HepG2 (cell line): ENCODE data around the gene SAA4. TPM values are rescaled to one million over a fixed set of nuclear protein-coding genes. Genes with fewer than 3 reads are reported as not detected.

Experiments used
- ATAC-seq: fragments of 200-7000 bp; cut with Tn5 transposase; 3 replicates; pipeline ENCODE4 v1.9.1; 2020; ENCODE audit warnings: mild to moderate bottlenecking, moderate library complexity
- BruUV-seq: library from RNA; stranded (reverse); fragments of 400-500 nt; replicated peaks from 2 replicates; lab custom pipeline; 2021; lab: Mats Ljungman, UMichigan
- CTCF ChIA-PET: fragments of 300-600 bp; formaldehyde crosslinking; extraction: SDS; loops from one replicate; lab custom pipeline; 2021; ENCODE audit warnings: low total read pairs, inconsistent platforms, low intra/inter-chr PET ratio; lab: Yijun Ruan, JAX
- POLR2A ChIA-PET: fragments of 350-600 bp; sonication (Branson Sonifier 250); formaldehyde crosslinking; loops from one replicate; lab custom pipeline; 2020; ENCODE audit warnings: antibody characterized with exemption, inconsistent platforms; lab: Yijun Ruan, JAX
- DNase-seq: peaks from one replicate; pipeline ENCODE4 v3.0.0-alpha.2; 2015; ENCODE audit warnings: low spot score
- FAIRE-seq: peaks from 3 replicates; lab custom pipeline; 2011; peaks lifted over from hg19 to GRCh38; lab: Jason Lieb, UNC
- H2AFZ ChIP-seq: one replicate; pipeline ENCODE4 v1.6.1; 2011; ENCODE audit warnings: low read length, inconsistent platforms
- H3K27ac ChIP-seq: fragments of 300-600 bp; 3 replicates; pipeline ENCODE4 v1.8.0; 2011; ENCODE audit warnings: mixed run types, mild to moderate bottlenecking, mixed read lengths, low read length, inconsistent platforms; ENCODE audit not compliant: insufficient read depth; ENCODE audit errors: extremely low read length
- H3K27me3 ChIP-seq, 2 experiments: fragments of 200-600 bp in 1 of 2; 2 replicates in 1 of 2; 3 replicates in 1 of 2; pipeline versions ENCODE4 v1.6.0 to v1.8.0; 2011; ENCODE audit warnings: low read length in 2 of 2, mild to moderate bottlenecking in 2 of 2, moderate library complexity in 2 of 2, inconsistent platforms in 1 of 2; ENCODE audit not compliant: insufficient read depth in 2 of 2, control insufficient read depth in 1 of 2
- H3K36me3 ChIP-seq, 2 experiments: fragments of 200-600 bp in 1 of 2; replicated peaks in 1 of 2; 2 replicates in 1 of 2; 3 replicates in 1 of 2; pipeline versions ENCODE4 v1.5.1 to v1.8.0; 2011; ENCODE audit warnings: low read length in 2 of 2, inconsistent platforms in 1 of 2; ENCODE audit not compliant: insufficient read depth in 2 of 2, control insufficient read depth in 1 of 2
- H3K4me1 ChIP-seq: 2 replicates; pipeline ENCODE4 v1.5.1; 2012; ENCODE audit warnings: low read length, inconsistent platforms; ENCODE audit not compliant: insufficient read depth
- H3K4me2 ChIP-seq: 2 replicates; pipeline ENCODE4 v1.6.0; 2011; ENCODE audit warnings: low read depth, low read length, inconsistent platforms
- H3K4me3 ChIP-seq, 3 experiments: fragments of 200-600 bp in 1 of 3; sonication (generic), shearing (Covaris generic) in 1 of 3; replicated peaks in 1 of 3; 2 replicates each; pipeline ENCODE4 v1.5.1; 2011 to 2016; ENCODE audit warnings: low read length in 3 of 3, inconsistent platforms in 2 of 3, low read depth in 2 of 3, mild to moderate bottlenecking in 2 of 3, control low read depth in 1 of 3, mixed read lengths in 1 of 3; ENCODE audit not compliant: insufficient read depth in 1 of 3
- H3K79me2 ChIP-seq: one replicate; pipeline ENCODE4 v1.6.1; 2011; ENCODE audit warnings: low read length, inconsistent platforms; ENCODE audit not compliant: insufficient read depth
- H3K9ac ChIP-seq: 2 replicates; pipeline ENCODE4 v1.6.0; 2011; ENCODE audit warnings: mild to moderate bottlenecking, low read depth, low read length, inconsistent platforms; ENCODE audit not compliant: insufficient read depth
- H3K9me3 ChIP-seq: 2 replicates; pipeline ENCODE4 v1.5.1; 2012; ENCODE audit warnings: mild to moderate bottlenecking, low read length
- H4K20me1 ChIP-seq: 2 replicates; pipeline ENCODE4 v1.6.0; 2011; ENCODE audit warnings: inconsistent platforms, mild to moderate bottlenecking, low read length, moderate library complexity; ENCODE audit not compliant: insufficient read depth
- ATF2 ChIP-seq: sonication (generic); formaldehyde crosslinking; IDR thresholded peaks from 2 replicates; pipeline ENCODE4 v1.4.0; 2020; ENCODE audit warnings: missing genetic modification reagents
- DZIP1 ChIP-seq: sonication (generic); formaldehyde crosslinking; IDR thresholded peaks from 2 replicates; pipeline ENCODE4 v1.5.0; 2020; ENCODE audit warnings: mild to moderate bottlenecking, missing genetic modification reagents
- HOXA5 ChIP-seq: sonication (generic); formaldehyde crosslinking; IDR thresholded peaks from 2 replicates; pipeline ENCODE4 v1.4.0; 2020; ENCODE audit warnings: missing genetic modification reagents
- KDM3A ChIP-seq: IDR thresholded peaks from 2 replicates; pipeline ENCODE4 v1.6.1; 2018; ENCODE audit warnings: low read depth, missing compliant biosample characterization
- MEIS1 ChIP-seq: sonication (generic); formaldehyde crosslinking; IDR thresholded peaks from 2 replicates; pipeline ENCODE4 v1.9.0; 2021; ENCODE audit warnings: mild to moderate bottlenecking, missing genetic modification reagents, moderate library complexity, borderline replicate concordance
- MIXL1 ChIP-seq: IDR thresholded peaks from 2 replicates; pipeline ENCODE4 v1.6.1; 2016
- PATZ1 ChIP-seq: sonication (generic); formaldehyde crosslinking; IDR thresholded peaks from 2 replicates; pipeline ENCODE4 v1.4.0; 2020; ENCODE audit warnings: missing genetic modification reagents
- PHB2 ChIP-seq: fragments of 450-650 bp; IDR thresholded peaks from 2 replicates; pipeline ENCODE4 v1.6.1; 2018; ENCODE audit not compliant: partially characterized antibody
- PLRG1 ChIP-seq: fragments of 450-650 bp; conservative IDR thresholded peaks from 2 replicates; pipeline ENCODE4 v1.6.1; 2016
- THAP7 ChIP-seq: sonication (generic); formaldehyde crosslinking; IDR thresholded peaks from 2 replicates; pipeline ENCODE4 v1.8.1; 2023; ENCODE audit warnings: mild to moderate bottlenecking, missing genetic modification reagents
- ZBED4 ChIP-seq: sonication (generic); formaldehyde crosslinking; IDR thresholded peaks from 2 replicates; pipeline ENCODE4 v1.4.0; 2020; ENCODE audit warnings: missing genetic modification reagents, borderline replicate concordance
- ZKSCAN5 ChIP-seq: sonication (generic); formaldehyde crosslinking; IDR thresholded peaks from 2 replicates; pipeline ENCODE4 v1.5.1; 2020; ENCODE audit warnings: mild to moderate bottlenecking, missing genetic modification reagents
- ZNF7 ChIP-seq: IDR thresholded peaks from 2 replicates; pipeline ENCODE4 v1.6.1; 2016; ENCODE audit warnings: missing biosample characterization, missing genetic modification reagents
- ZNF766 ChIP-seq: sonication (generic); formaldehyde crosslinking; IDR thresholded peaks from 2 replicates; pipeline ENCODE4 v1.5.0; 2020; ENCODE audit warnings: missing genetic modification reagents, borderline replicate concordance
- ZSCAN9 ChIP-seq: IDR thresholded peaks from 2 replicates; pipeline ENCODE4 v1.6.1; 2016; ENCODE audit warnings: borderline replicate concordance
- WGBS: methylation state at CpG from one replicate; pipeline ENCODE4 v1.1.6; 2017; ENCODE audit warnings: low lambda C conversion rate; 5-methylcytosine and 5-hydroxymethylcytosine counted together
- in situ Hi-C: cut with HindIII; loops from 2 replicates; pipeline ENCODE4 v1.10.0; 2017; ENCODE audit warnings: low pct_unique_long_range_greater_than_20kb; ENCODE audit not compliant: extremely low pct_ligation_motif_present
- intact Hi-C: fragments of 100-400 bp; cut with micrococcal nuclease; formaldehyde crosslinking; loops from one replicate; pipeline ENCODE4 v1.10.0; 2022; ENCODE audit not compliant: unreplicated experiment
- polyA plus RNA-seq, 8 experiments: library from polyadenylated mRNA; depleted of rRNA in 3 of 8; stranded (reverse) in 7 of 8; unstranded in 1 of 8; fragments of >200 nt; fragmentation: Illumina TruSeq in 4 of 8; extraction: Trizol in 4 of 8; gene quantifications; 2 replicates each; pipeline versions ENCODE4 v1.2.1 to v1.2.3, GENCODE V29; 2011 to 2016; ENCODE audit warnings: low read depth in 4 of 8, missing spikeins in 1 of 8, mixed read lengths in 1 of 8; ENCODE audit not compliant: insufficient read depth in 1 of 8
- total RNA-seq, 5 experiments: library from RNA; depleted of rRNA; stranded (reverse); fragments of >200 nt; fragmentation: Illumina TruSeq; extraction: Trizol; gene quantifications; 2 replicates each; pipeline ENCODE4 v1.2.3, GENCODE V29; 2016; ENCODE audit warnings: low read depth in 1 of 5

The SAA4 gene
- total and polyA plus RNA-seq, 2 of the 13 experiments (the other 11 are each of a cell fraction or from before 2014, with no cell fraction given): 53.4 to 253 TPM

GRCh38 chr11:18204220-18204619 is 32.4 kb downstream of the SAA4 start:
- peaks cover 0 to 4% of the 10 kb centered on the region in 2 experiments; a peak in 1 of 5 replicates for H3K27me3 ChIP-seq
- TF ChIP-seq ZBED4 (CRISPR knock-in tag): no peak
- TF ChIP-seq ATF2 (CRISPR knock-in tag): no peak
- no peak for TF ChIP-seq ZSCAN9 (CRISPR knock-in tag)
- no peak for TF ChIP-seq PATZ1 (CRISPR knock-in tag)
- no peak for TF ChIP-seq ZNF7 (CRISPR knock-in tag)
- no peak for TF ChIP-seq DZIP1
- TF ChIP-seq THAP7 (CRISPR knock-in tag): no peak
- TF ChIP-seq ZKSCAN5 (CRISPR knock-in tag): no peak
- no peak for TF ChIP-seq MEIS1 (CRISPR knock-in tag)
- TF ChIP-seq KDM3A (CRISPR knock-in tag): no peak
- no peak for TF ChIP-seq ZNF766
- TF ChIP-seq HOXA5 (CRISPR knock-in tag): no peak
- TF ChIP-seq PLRG1: no peak
- no peak for TF ChIP-seq MIXL1 (CRISPR knock-in tag)
- TF ChIP-seq PHB2: no peak

More at GRCh38 chr11:18204220-18204619, 32.4 kb downstream of the SAA4 start:
- no peak for DNase-seq
- no peaks in the 10 kb centered on the region for H3K9me3 ChIP-seq
- CTCF ChIA-PET: interaction anchor here (1.4 to 3.2 kb wide), 2 partner anchors 33 to 89 kb away, joined by 4 to 28 read pairs; no protein-coding TSS in a partner anchor
- H4K20me1 ChIP-seq: no peaks in the 10 kb centered on the region
- no TSS peak for BruUV-seq
- in situ Hi-C loops (loop anchor here (5.0 kb wide), 1 partner anchor 87 kb away; no protein-coding TSS in a partner anchor), intact Hi-C loops (no loop called here)
- no peak overlapping the region for H2AFZ ChIP-seq
- FAIRE-seq: no peak
- WGBS: 40% methylated on average over 1 of the region's 3 CpGs
- ATAC-seq: peak; percentile 60
- no peak overlapping the region for H3K9ac ChIP-seq
- H3K79me2 ChIP-seq: no peaks in the 10 kb centered on the region
- 0 out of 2 replicates have a peak, but pooled peaks cover 8% of the 10 kb centered on the region for H3K4me1 ChIP-seq
- no peak overlapping the region for H3K4me2 ChIP-seq
- no peaks in the 10 kb centered on the region for H3K36me3 ChIP-seq
- POLR2A ChIA-PET: no interaction called here
- no peak overlapping the region for H3K27ac ChIP-seq
- no peak overlapping the region for H3K4me3 ChIP-seq
